GM18511 (cell line): Measurements from ENCODE around the gene MAST4.

Source experiments
- ATAC-seq: cut with Tn5 transposase; IDR thresholded peaks from one replicate; pipeline ENCODE4 v1.9.1; 2021; ENCODE audit warnings: mild to moderate bottlenecking, moderate library complexity; ENCODE audit not compliant: unreplicated experiment

The MAST4 gene

DNA sequence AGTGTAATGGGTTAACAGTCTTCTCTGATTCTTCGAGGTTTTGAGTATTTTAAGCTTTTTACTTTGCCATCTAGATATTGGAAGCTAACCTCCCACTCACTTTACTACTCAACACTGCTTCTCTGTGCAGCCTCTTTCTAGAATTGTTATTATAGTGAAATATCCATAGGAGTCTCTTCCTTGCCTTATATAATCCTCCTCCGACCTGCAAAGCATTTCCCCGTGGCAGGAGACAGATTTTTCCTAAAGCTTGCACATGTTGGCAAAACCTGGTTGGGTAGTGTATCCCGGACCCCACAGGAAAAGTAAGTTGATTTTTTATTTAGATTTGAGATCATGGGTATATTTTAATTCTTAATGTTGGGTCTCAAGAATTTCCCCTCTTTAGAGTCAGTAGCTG is 351.3 kb downstream of the MAST4 start:
- ATAC-seq, result no peak

DNA sequence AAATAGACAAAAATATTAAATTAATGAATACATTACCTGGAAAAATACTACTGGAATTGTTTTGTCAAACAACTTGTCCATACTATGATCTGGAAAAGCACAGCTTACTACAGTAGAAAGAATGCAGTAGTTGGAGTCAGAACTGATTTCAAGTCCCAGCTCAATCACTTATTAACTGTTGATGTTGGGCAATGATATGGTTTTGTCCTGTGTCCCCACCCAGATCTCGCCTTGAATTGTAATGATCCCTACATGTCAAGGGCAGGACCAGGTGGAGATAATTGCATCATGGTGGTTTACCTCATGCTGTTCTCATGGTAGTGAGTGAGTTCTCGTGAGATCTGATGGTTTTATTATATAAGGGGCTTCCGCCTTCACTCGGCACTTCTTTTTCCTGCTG is 352.9 kb downstream of the MAST4 start:
- ATAC-seq, result no peak

DNA sequence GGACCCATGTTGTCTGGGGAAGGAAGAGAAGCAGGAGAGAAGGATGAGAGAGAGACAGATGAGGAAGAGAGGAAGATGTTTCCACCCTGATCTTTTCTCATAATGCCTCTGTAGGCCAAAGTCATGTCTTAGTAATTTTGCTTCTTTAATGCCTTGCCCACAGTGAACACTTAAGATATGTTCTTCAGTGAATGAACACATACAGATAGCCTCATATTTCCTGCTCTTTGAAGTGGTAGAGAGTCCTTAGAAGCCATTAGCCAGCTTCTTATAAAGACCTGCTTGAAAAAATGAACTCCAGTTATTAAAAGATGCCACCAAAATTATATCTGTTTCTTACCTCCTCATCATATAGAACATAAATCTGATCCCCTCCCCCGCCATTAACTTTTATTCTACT is 356.0 kb downstream of the MAST4 start:
- ATAC-seq, result no peak

DNA sequence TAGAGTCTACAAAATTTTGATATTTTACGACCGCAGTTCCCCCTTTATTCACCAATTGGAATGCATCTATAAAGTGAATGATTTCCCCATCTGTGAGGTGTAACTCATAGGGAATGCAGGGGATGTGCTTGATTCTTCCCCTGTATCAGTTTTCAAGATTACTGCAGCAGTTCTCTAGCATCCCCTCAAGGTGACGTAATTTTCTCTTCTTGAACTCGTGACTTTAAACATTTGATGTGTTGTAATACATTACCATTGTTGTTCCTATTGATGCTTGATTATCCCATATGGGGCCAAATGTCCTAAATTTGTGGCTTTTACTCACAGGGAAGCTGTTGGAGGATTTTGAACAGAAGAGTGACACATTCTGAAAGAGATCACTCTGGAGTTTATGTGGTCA is 360.2 kb downstream of the MAST4 start:
- ATAC-seq, result no peak

- ATAC-seq, result no peak
Measured at GRCh38 chr5:66958201-66958979, 362.2 kb downstream of the MAST4 start.

GRCh38 chr5:66958980-66959641 is 362.9 kb downstream of the MAST4 start:
- ATAC-seq, result no peak

- ATAC-seq, result no peak
Measured at GRCh38 chr5:66959653-66960052, 363.5 kb downstream of the MAST4 start.

DNA sequence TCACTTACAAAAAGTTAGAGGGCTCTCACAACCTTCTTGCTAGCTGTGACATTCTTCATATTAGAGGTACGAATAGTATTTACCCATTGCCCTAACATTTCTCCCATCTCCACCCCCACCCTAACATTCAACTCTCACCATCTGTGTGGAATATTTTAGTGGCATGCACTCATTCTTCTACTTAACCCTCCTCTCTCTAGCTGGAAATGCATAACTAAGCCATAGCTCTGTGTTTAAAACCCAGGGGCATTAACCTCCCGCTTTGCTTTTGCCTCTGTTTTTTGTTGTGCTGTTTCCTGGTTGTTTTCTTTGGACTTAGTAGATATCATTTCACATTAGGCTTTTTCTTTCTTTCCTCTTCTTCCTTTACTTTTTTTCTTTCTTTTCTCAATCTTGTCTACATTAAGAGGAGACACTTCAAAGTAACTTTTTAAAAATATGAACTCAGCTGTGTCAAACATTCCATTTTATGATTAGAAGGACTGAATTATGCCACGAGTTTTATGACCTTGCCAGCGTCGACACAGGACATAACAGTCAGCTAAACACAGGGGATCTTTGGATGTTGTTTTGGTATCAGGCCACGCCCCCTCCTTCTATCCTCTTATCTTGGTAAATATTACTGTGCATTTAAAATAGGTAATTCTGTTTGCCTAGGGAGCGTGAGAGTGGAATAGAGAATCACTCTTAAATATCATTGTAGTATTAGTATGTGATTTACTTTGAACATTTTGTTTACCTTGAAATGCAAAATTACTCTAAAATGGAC is 364.4 kb downstream of the MAST4 start:
- ATAC-seq, result no peak

DNA sequence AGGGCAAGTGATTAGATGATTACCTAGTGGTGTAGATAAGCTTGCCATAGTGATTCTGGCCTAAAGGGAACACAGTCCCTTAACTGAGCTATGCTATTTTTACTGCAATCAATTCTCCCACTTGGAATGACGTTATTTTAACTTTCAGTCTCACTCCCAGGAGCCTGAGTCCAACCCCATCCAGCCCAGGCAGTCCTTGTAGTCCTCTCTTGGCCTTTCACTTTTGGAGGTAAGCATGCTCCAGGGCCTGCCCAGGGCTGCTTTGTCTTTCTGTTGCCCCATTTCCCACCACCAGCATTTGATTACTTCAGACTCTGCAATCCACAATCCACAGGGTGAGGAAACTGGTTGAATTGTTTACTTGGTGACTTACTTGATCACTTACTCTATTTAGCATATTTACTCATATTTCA is 367.4 kb downstream of the MAST4 start:
- ATAC-seq, result no peak

- no peak for ATAC-seq
Measured at GRCh38 chr5:66966439-66966838, 370.2 kb downstream of the MAST4 start.

DNA sequence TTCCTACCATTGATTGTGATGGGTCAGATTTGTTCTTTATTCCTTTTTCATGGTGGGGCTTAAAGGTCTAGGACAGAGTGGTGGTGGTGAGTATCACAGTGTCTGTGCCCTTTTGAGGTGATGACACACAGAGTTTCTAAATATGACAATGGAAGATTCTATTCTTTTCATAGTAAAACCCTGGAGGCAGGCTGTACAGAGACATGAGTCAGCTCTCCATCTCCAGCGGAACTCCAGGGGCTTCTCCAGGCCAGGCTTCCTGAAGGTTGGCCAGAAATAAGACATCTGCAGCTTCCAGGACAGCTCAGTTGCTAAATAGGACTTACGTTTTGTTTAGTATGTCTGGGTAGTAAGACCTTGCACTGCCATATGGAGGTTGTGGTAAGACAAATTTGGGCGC is 370.9 kb downstream of the MAST4 start:
- no peak for ATAC-seq

- no peak for ATAC-seq
Measured at GRCh38 chr5:66967826-66968262, 371.7 kb downstream of the MAST4 start.

DNA sequence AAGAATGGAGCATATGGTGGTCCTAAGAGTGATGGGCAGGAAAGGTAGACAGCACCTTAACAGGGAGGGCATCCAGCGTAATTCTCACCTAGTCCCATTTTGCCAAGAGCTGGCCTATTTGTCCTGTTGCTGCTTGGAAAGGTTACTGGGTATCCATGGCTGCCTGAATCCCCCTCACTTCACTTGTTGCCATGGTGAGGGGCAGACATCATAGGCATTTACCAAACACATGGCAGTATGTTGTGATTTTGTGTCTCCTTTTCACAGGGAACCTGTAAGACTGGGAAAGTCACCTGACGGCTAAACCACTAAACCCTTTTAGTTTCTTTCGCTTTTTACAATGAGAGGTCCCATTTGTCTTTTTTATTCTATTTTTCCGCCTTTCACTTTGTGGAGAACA is 373.3 kb downstream of the MAST4 start:
- no peak for ATAC-seq

GRCh38 chr5:66969963-66970362 is 373.8 kb downstream of the MAST4 start:
- no peak for ATAC-seq

- ATAC-seq, result no peak
Measured at GRCh38 chr5:66972004-66972403, 375.8 kb downstream of the MAST4 start.

DNA sequence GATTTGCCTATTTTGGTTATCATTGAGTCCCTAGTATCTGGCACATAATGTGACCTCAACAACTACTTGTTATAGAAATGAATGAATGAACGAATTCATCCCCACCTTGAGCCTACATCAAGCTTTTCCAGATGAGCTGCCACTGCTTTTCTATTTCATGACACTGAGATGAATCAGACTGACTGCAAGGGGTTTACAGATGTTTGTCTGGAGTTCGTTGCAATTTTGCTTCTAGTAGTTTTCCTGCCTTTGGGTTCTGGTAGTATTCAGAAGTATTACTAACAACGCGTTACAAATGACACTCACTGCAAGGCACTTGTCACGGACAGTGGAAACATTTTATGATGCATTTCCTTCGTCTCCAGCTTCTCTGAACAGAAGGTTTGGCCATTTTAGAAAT is 378.1 kb downstream of the MAST4 start:
- no peak for ATAC-seq

DNA sequence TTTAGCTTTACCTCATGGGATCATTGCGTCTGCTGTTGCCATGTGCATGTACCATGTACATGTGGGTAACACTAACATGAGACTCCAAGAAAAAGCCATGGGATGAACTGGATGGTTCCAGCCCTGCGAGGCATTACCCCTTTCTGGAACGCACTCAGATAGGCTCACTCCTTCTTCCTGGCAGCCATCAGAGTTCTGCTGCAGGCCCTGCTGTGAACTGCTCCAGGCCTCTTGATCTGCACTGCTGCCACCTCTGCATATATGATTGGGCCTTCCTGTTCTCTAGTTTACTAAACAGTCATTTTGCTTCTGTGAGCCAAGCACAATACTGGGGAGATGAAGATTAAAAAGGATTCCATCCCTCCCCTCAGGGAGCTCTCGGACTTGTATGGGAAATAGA is 379.9 kb downstream of the MAST4 start:
- no peak for ATAC-seq

DNA sequence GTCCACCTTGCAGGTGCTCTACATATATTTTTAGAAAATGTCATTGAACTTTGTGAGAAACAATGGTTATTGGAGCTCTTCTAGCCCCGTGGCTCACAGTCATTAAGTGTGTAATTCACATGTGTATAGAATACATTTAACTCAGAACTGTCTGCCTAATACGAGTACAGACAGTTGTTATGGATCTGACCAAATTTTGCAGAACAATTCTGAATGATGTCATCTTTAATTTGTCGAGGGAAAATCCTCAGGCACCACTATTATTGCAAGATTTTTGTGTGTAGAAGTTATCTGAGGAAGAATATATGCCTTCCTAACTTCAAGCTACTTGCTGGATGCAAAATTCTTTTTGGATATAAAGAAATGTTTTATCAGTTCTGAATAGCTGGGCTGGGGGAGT is 383.5 kb downstream of the MAST4 start:
- ATAC-seq, result no peak

DNA sequence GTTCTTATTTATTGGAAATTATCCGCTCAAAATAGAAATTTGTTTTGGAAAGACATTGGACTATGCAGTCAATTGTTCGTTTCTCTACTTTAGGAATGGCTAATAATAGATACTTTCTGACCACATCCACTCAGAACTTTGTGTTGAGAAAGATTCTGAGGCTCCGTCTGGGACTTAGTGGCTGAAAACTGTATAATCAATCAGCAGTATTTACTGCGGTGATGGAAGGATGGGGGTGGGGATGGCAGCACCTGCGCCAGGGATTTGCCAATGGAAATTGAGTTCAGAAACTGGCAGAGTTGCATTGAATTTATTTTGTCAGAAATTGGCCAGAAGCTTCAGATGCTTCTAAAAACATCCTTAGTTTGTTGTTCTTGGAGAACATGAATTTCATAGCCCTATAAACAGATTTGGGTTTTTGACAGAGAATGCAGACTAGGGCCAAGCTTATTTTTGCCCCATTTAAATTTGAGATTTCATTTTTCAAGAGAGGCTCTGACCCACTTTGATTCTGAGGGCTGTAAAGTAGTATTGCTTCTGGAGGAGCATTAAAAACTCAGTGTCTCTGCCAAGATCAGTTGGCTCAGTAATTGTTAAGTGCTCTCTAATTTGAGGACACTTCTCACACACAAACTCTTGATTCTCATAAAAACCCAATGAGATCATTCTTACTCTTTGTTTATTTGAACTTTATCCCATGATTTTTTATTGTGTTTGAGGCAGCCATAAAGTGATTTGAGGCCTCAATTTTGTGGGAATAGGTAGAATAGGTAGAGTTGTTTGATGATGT is 385.3 kb downstream of the MAST4 start:
- ATAC-seq, result no peak

DNA sequence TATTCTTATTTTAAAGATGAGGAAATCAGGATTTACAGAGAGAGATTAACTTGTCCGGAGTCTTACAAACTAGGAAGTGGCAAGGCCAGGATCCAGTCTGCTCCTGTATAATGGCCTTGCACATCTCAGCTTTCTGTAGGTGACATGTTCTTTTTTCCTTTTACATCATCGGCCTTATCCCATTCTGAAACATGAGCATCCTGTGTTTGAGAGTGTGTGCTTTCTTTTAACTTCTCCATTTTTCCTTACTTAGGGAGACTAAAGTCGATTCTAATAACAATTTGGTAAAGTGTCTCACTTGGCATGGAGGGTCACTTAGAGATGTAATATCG is 385.8 kb downstream of the MAST4 start:
- ATAC-seq, result no peak

- ATAC-seq, result no peak
Measured at GRCh38 chr5:66982470-66982869, 386.3 kb downstream of the MAST4 start.
